ENCODE results near the gene USP7. TPM values are rescaled to one million over a fixed set of nuclear protein-coding genes. Genes with fewer than 3 reads are reported as not detected.
"Not testable (repeated sequence)": the region's sequence is repeated elsewhere in the genome, so short reads cannot be mapped to it uniquely, and the experiment has no call there.

Gene USP7
- polyA plus RNA-seq, 3 donors = 2.4 to 31.7 (median 4.1) TPM

DNA sequence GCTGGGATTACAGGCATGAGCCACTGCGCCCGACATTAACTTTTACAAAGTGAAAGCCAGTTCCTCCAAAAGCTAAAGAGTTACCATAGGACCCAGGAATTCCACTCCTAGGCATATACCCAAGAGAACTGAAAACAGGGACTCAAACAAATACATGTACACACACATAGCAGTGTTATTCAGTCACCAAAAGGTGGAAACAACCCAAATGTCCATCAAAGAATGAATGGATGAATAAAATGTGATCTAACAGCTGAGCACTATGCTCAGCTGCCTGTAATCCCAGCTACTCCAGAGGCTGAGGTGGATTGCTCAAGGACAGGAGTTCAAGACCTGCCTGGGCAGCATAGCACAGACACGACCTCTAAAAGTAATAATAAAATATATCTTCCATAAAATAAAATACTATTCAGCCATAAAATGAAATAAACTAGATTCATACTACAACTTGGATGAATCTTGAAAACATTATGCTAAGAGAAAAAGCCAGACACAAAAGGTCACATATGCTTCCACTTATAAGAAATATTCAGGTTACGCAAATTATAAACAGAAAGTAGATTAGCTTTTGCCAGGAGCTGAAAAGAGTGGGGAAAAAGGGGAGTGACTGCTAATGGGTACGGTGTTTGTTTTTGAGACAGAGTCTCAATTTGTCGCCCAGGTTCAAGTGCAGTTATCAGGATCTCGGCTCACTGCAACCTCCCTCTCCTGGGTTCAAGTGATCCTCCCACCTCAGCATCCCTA lies 9.3 kb upstream of the USP7 start:
- Histone ChIP-seq H3K27me3 (ENCODE audit: control insufficient read depth in 2 of 2, insufficient read depth in 2 of 2, low read length in 2 of 2) (no peaks in the 10 kb centered on the region), H3K9me3 (replicated peaks in 1 of 2; ENCODE audit: control insufficient read depth in 1 of 2, insufficient read depth in 1 of 2, low read length in 2 of 2) (no peaks in the 10 kb centered on the region), H4K20me1 (ENCODE audit: insufficient read depth, low read length) (no peaks in the 10 kb centered on the region), H3K79me2 (ENCODE audit: insufficient read depth, low read length) (no peaks in the 10 kb centered on the region), H3K9ac (ENCODE audit: insufficient read depth, low read length, poor library complexity, severe bottlenecking) (no peak overlapping the region), H2AFZ (ENCODE audit: insufficient read depth, low read depth, low read length, poor library complexity, severe bottlenecking) (no peak overlapping the region), H3K27ac (ENCODE audit: low read depth in 1 of 2, low read length in 2 of 2) (no peak overlapping the region), H3K36me3 (replicated peaks in 1 of 2; ENCODE audit: control insufficient read depth in 1 of 2, insufficient read depth in 2 of 2, low read length in 2 of 2) (no peaks in the 10 kb centered on the region), H3K4me3 (replicated peaks in 1 of 3; ENCODE audit: low read depth in 2 of 3, low read length in 3 of 3) (no peak overlapping the region), H3K4me1 (ENCODE audit: control insufficient read depth in 1 of 2, insufficient read depth in 2 of 2, low read length in 2 of 2) (no peaks in the 10 kb centered on the region), H3K4me2 (replicated peaks; ENCODE audit: extremely low read depth, low read length, poor library complexity, severe bottlenecking) (no peak overlapping the region)
- peaks cover 7 to 17% (median 9%) of the 10 kb centered on the region in 3 donors for H3K27me3 Mint-ChIP-seq (ENCODE audit: low read depth in 3 of 3)
- no peak overlapping the region for H3K4me3 Mint-ChIP-seq
- intact Hi-C loops (cut with micrococcal nuclease) = no loop called here
- 83% methylated on average over 2 of the region's 7 CpGs for WGBS (ENCODE audit: insufficient coverage)
- no peaks in the 10 kb centered on the region for H3K36me3 Mint-ChIP-seq
- no peaks in the 10 kb centered on the region for H3K4me1 Mint-ChIP-seq
- no peak overlapping the region for H3K27ac Mint-ChIP-seq
- H3K9me3 Mint-ChIP-seq = peaks cover 0 to 5% (median 1%) of the 10 kb centered on the region in 7 donors
- TF ChIP-seq, protein P1, sequence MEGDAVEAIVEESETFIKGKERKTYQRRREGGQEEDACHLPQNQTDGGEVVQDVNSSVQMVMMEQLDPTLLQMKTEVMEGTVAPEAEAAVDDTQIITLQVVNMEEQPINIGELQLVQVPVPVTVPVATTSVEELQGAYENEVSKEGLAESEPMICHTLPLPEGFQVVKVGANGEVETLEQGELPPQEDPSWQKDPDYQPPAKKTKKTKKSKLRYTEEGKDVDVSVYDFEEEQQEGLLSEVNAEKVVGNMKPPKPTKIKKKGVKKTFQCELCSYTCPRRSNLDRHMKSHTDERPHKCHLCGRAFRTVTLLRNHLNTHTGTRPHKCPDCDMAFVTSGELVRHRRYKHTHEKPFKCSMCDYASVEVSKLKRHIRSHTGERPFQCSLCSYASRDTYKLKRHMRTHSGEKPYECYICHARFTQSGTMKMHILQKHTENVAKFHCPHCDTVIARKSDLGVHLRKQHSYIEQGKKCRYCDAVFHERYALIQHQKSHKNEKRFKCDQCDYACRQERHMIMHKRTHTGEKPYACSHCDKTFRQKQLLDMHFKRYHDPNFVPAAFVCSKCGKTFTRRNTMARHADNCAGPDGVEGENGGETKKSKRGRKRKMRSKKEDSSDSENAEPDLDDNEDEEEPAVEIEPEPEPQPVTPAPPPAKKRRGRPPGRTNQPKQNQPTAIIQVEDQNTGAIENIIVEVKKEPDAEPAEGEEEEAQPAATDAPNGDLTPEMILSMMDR (IDR thresholded peaks at IDR 0.05) = no peak
- no peak for DNase-seq

DNA sequence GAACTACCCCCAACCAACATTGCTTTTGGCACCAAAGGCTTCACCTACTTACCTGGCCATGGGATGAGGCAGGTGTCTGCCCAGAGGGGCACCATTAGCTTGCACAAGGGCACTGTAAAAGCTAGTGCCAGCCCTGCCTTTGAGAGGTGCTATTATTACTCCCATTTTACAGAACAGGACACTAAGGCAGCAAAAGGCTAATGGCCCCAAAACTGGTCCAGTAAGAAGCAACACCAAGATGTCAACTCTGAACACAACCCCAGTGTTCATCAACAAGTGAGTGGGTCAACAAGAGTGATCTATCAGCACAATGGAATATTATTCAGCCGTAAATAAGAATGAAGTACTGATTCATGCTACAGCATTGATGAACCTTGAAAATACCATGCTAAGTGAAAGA lies 7.7 kb upstream of the USP7 start:
- Histone ChIP-seq H3K4me3 (replicated peaks in 1 of 3; ENCODE audit: low read depth in 2 of 3, low read length in 3 of 3) (no peak overlapping the region), H3K4me2 (replicated peaks; ENCODE audit: extremely low read depth, low read length, poor library complexity, severe bottlenecking) (no peak overlapping the region), H3K9ac (ENCODE audit: insufficient read depth, low read length, poor library complexity, severe bottlenecking) (no peak overlapping the region), H3K9me3 (replicated peaks in 1 of 2; ENCODE audit: control insufficient read depth in 1 of 2, insufficient read depth in 1 of 2, low read length in 2 of 2) (no peaks in the 10 kb centered on the region), H3K4me1 (ENCODE audit: control insufficient read depth in 1 of 2, insufficient read depth in 2 of 2, low read length in 2 of 2) (peaks cover 14% of the 10 kb centered on the region in 2 donors), H3K27ac (ENCODE audit: low read depth in 1 of 2, low read length in 2 of 2) (no peak overlapping the region), H4K20me1 (ENCODE audit: insufficient read depth, low read length) (no peaks in the 10 kb centered on the region), H3K27me3 (ENCODE audit: control insufficient read depth in 2 of 2, insufficient read depth in 2 of 2, low read length in 2 of 2) (no peaks in the 10 kb centered on the region), H3K36me3 (replicated peaks in 1 of 2; ENCODE audit: control insufficient read depth in 1 of 2, insufficient read depth in 2 of 2, low read length in 2 of 2) (no peaks in the 10 kb centered on the region), H3K79me2 (ENCODE audit: insufficient read depth, low read length) (no peaks in the 10 kb centered on the region), H2AFZ (ENCODE audit: insufficient read depth, low read depth, low read length, poor library complexity, severe bottlenecking) (no peak overlapping the region)
- DNase-seq = no peak
- TF ChIP-seq, protein P1 (IDR thresholded peaks at IDR 0.05) = no peak
- 100% methylated on average over 1 of the region's 1 CpG for WGBS (ENCODE audit: insufficient coverage)
- intact Hi-C loops (cut with micrococcal nuclease) = no loop called here
- Mint-ChIP-seq H3K4me1 (peaks cover 12% of the 10 kb centered on the region), H3K4me3 (no peak overlapping the region), H3K9me3 (peaks cover 0 to 2% (median 0%) of the 10 kb centered on the region in 7 donors), H3K27ac (no peak overlapping the region), H3K27me3 (ENCODE audit: low read depth in 3 of 3) (peaks cover 2 to 17% (median 6%) of the 10 kb centered on the region in 3 donors), H3K36me3 (no peaks in the 10 kb centered on the region)

DNA sequence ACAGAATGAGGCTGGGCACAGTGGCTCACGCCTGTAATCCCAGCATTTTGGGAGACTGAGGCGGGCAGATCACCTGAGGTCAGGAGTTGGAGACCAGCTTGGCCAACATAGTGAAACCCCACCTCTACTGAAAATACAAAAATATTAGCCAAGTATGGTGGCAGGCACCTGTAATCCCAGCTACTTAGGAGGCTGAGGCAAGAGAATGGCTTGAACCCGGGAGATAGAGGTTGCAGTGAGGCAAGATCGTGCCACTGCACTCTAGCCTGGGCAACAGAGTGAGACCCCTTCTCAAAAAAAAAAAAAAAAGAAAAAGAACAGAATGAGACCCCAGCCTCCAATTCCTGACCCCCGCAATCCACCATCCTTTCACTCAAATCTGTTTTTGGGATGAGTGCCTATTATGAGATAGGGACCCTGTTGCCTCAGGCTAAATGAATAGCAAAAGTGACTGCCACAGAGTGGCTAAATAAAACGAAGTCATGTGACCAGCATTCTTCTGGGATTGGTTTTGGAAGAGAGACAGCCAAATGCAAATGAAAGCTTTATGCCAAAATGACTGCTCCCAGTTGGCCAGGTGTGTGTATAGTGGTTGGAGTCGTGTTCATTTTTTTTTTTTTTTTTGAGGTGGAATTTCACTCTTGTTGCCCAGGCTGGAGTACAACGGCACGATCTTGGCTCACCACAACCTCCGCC lies 5.6 kb upstream of the USP7 start:
- H3K4me3 ChIP-seq (replicated peaks in 1 of 3; ENCODE audit: low read depth in 2 of 3, low read length in 3 of 3); H3K9ac ChIP-seq (ENCODE audit: insufficient read depth, low read length, poor library complexity, severe bottlenecking); H2AFZ ChIP-seq (ENCODE audit: insufficient read depth, low read depth, low read length, poor library complexity, severe bottlenecking); H4K20me1 ChIP-seq (ENCODE audit: insufficient read depth, low read length); H3K27ac Mint-ChIP-seq; H3K36me3 Mint-ChIP-seq; H3K4me3 Mint-ChIP-seq; H3K9me3 Mint-ChIP-seq; H3K9me3 ChIP-seq (replicated peaks in 1 of 2; ENCODE audit: control insufficient read depth in 1 of 2, insufficient read depth in 1 of 2, low read length in 2 of 2); DNase-seq; H3K27me3 ChIP-seq (ENCODE audit: control insufficient read depth in 2 of 2, insufficient read depth in 2 of 2, low read length in 2 of 2); H3K4me2 ChIP-seq (replicated peaks; ENCODE audit: extremely low read depth, low read length, poor library complexity, severe bottlenecking); H3K36me3 ChIP-seq (replicated peaks in 1 of 2; ENCODE audit: control insufficient read depth in 1 of 2, insufficient read depth in 2 of 2, low read length in 2 of 2); H3K27ac ChIP-seq (ENCODE audit: low read depth in 1 of 2, low read length in 2 of 2): not testable (repeated sequence)
- intact Hi-C loops (cut with micrococcal nuclease) = loop anchor here (10.0 kb wide), 3 partner anchors 125 to 165 kb away; partner anchors contain the start of gene HAPSTR1 (in 1 of the 2)
- WGBS (ENCODE audit: insufficient coverage) = 93% methylated on average over 3 of the region's 10 CpGs
- Histone ChIP-seq H3K4me1 (ENCODE audit: control insufficient read depth in 1 of 2, insufficient read depth in 2 of 2, low read length in 2 of 2) (peaks cover 29 to 31% of the 10 kb centered on the region in 2 donors), H3K79me2 (ENCODE audit: insufficient read depth, low read length) (peaks cover 15% of the 10 kb centered on the region)
- H3K27me3 Mint-ChIP-seq (ENCODE audit: low read depth in 3 of 3) = peaks cover 2 to 14% (median 3%) of the 10 kb centered on the region in 3 donors
- H3K4me1 Mint-ChIP-seq = peaks cover 27% of the 10 kb centered on the region
